ENCODE data around the gene POU2AF1. TPM values are rescaled to one million over a fixed set of nuclear protein-coding genes. Genes with fewer than 3 reads are reported as not detected.

The POU2AF1 gene
- polyA plus RNA-seq, 1 donor from 2014 or later = not detected

DNA sequence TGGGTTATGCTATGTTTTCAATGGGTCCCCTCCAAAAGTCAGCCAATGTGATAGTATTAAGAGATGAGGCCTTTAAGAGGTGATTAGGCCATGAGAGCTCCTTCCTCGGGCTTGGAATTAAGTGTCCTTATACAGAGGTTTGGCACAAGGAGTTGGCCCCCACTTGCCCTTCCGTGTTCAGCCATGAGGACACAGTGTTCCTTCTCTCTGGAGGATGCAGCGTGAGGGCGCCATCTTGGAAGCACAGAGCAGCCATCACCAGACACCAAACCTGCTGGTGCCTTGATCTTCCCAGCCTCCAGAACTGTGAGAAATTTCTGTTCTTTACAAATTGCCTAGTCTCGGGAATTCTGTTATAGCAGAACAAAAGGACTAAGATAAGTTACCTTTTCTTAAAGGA is 53.8 kb downstream of the POU2AF1 start:
- H4K20me1 ChIP-seq (ENCODE audit: insufficient read depth) = no peaks in the 10 kb centered on the region
- H3K79me2 ChIP-seq (replicated peaks; ENCODE audit: insufficient read depth, low read length) = no peaks in the 10 kb centered on the region
- H3K9me3 ChIP-seq (ENCODE audit: low read length) = no peaks in the 10 kb centered on the region
- no peak overlapping the region for H3K9ac ChIP-seq (ENCODE audit: low read length)
- H3K9me2 ChIP-seq (ENCODE audit: insufficient read depth, low read length) = no peaks in the 10 kb centered on the region
- H2AFZ ChIP-seq (ENCODE audit: low read depth, low read length) = no peak overlapping the region
- no peaks in the 10 kb centered on the region for H3K27me3 ChIP-seq (ENCODE audit: insufficient read depth, low read depth, low read length)
- TF ChIP-seq, protein P1, sequence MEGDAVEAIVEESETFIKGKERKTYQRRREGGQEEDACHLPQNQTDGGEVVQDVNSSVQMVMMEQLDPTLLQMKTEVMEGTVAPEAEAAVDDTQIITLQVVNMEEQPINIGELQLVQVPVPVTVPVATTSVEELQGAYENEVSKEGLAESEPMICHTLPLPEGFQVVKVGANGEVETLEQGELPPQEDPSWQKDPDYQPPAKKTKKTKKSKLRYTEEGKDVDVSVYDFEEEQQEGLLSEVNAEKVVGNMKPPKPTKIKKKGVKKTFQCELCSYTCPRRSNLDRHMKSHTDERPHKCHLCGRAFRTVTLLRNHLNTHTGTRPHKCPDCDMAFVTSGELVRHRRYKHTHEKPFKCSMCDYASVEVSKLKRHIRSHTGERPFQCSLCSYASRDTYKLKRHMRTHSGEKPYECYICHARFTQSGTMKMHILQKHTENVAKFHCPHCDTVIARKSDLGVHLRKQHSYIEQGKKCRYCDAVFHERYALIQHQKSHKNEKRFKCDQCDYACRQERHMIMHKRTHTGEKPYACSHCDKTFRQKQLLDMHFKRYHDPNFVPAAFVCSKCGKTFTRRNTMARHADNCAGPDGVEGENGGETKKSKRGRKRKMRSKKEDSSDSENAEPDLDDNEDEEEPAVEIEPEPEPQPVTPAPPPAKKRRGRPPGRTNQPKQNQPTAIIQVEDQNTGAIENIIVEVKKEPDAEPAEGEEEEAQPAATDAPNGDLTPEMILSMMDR (IDR thresholded peaks at IDR 0.05; ENCODE audit: poor library complexity, severe bottlenecking) = no peak
- TF ChIP-seq EP300 (conservative IDR thresholded peaks at IDR 0.05; ENCODE audit: poor library complexity, severe bottlenecking) = no peak
- TF ChIP-seq SMC3 (conservative IDR thresholded peaks at IDR 0.05; ENCODE audit: poor library complexity) = no peak
- TF ChIP-seq MXI1 (conservative IDR thresholded peaks at IDR 0.05; ENCODE audit: poor library complexity, severe bottlenecking) = no peak
- no peak for TF ChIP-seq EZH2 (IDR thresholded peaks at IDR 0.05; ENCODE audit: borderline replicate concordance, insufficient read depth, low read length, poor library complexity, severe bottlenecking)
- TF ChIP-seq POLR2AphosphoS5 (IDR thresholded peaks at IDR 0.05) = no peak
- no peak for TF ChIP-seq TAF1 (IDR thresholded peaks at IDR 0.05; ENCODE audit: low read depth)
- TF ChIP-seq, protein P2, sequence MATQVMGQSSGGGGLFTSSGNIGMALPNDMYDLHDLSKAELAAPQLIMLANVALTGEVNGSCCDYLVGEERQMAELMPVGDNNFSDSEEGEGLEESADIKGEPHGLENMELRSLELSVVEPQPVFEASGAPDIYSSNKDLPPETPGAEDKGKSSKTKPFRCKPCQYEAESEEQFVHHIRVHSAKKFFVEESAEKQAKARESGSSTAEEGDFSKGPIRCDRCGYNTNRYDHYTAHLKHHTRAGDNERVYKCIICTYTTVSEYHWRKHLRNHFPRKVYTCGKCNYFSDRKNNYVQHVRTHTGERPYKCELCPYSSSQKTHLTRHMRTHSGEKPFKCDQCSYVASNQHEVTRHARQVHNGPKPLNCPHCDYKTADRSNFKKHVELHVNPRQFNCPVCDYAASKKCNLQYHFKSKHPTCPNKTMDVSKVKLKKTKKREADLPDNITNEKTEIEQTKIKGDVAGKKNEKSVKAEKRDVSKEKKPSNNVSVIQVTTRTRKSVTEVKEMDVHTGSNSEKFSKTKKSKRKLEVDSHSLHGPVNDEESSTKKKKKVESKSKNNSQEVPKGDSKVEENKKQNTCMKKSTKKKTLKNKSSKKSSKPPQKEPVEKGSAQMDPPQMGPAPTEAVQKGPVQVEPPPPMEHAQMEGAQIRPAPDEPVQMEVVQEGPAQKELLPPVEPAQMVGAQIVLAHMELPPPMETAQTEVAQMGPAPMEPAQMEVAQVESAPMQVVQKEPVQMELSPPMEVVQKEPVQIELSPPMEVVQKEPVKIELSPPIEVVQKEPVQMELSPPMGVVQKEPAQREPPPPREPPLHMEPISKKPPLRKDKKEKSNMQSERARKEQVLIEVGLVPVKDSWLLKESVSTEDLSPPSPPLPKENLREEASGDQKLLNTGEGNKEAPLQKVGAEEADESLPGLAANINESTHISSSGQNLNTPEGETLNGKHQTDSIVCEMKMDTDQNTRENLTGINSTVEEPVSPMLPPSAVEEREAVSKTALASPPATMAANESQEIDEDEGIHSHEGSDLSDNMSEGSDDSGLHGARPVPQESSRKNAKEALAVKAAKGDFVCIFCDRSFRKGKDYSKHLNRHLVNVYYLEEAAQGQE (IDR thresholded peaks at IDR 0.05; ENCODE audit: borderline replicate concordance) = no peak
- no peak for TF ChIP-seq RAD21 (conservative IDR thresholded peaks at IDR 0.05)
- no peak overlapping the region for H3K4me3 ChIP-seq (ENCODE audit: low read length)
- no peaks in the 10 kb centered on the region for H3F3A ChIP-seq (ENCODE audit: insufficient read depth, low read length, poor library complexity, severe bottlenecking)
- H3K36me3 ChIP-seq (ENCODE audit: insufficient read depth, low read length) = no peaks in the 10 kb centered on the region
- no peak overlapping the region for H3K4me2 ChIP-seq (ENCODE audit: low read length)
- no peak overlapping the region for H3K27ac ChIP-seq (ENCODE audit: low read length)

DNA sequence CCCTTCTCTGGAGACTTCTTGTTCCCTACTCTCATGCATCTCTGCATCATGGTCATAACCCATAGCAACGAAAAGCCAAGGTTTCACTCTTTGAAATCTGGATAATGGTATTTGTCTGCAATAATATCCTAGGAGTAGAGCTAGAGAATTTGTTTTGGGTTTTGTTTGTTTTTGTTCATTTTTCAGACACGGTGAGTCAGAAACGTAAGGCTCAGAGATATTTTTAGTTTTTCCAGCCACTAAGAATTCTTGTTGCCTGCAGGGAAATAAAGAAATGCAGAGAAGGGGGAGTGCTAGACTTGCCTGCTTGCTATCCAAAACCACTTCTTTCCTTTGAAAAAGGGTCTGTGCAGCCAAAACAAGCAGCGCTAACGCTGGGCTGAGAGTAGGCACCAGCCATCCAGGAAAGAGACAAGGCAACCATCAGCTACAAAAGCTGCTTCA is 54.8 kb downstream of the POU2AF1 start:
- Histone ChIP-seq H3K27ac (ENCODE audit: low read length) (no peak overlapping the region), H3F3A (ENCODE audit: insufficient read depth, low read length, poor library complexity, severe bottlenecking) (no peaks in the 10 kb centered on the region), H3K4me2 (ENCODE audit: low read length) (no peak overlapping the region), H2AFZ (ENCODE audit: low read depth, low read length) (no peak overlapping the region), H3K4me3 (ENCODE audit: low read length) (no peak overlapping the region), H3K9ac (ENCODE audit: low read length) (no peak overlapping the region), H3K9me2 (ENCODE audit: insufficient read depth, low read length) (no peaks in the 10 kb centered on the region), H3K36me3 (ENCODE audit: insufficient read depth, low read length) (no peaks in the 10 kb centered on the region), H4K20me1 (ENCODE audit: insufficient read depth) (no peaks in the 10 kb centered on the region), H3K9me3 (ENCODE audit: low read length) (no peaks in the 10 kb centered on the region), H3K27me3 (ENCODE audit: insufficient read depth, low read depth, low read length) (no peaks in the 10 kb centered on the region), H3K79me2 (replicated peaks; ENCODE audit: insufficient read depth, low read length) (no peaks in the 10 kb centered on the region)
- TF ChIP-seq RAD21 (conservative IDR thresholded peaks at IDR 0.05) (no peak), EZH2 (IDR thresholded peaks at IDR 0.05; ENCODE audit: borderline replicate concordance, insufficient read depth, low read length, poor library complexity, severe bottlenecking) (no peak), EP300 (conservative IDR thresholded peaks at IDR 0.05; ENCODE audit: poor library complexity, severe bottlenecking) (no peak), POLR2AphosphoS5 (IDR thresholded peaks at IDR 0.05) (no peak), TAF1 (IDR thresholded peaks at IDR 0.05; ENCODE audit: low read depth) (no peak), SMC3 (conservative IDR thresholded peaks at IDR 0.05; ENCODE audit: poor library complexity) (no peak)
- TF ChIP-seq, protein P2 (IDR thresholded peaks at IDR 0.05; ENCODE audit: borderline replicate concordance) = no peak
- TF ChIP-seq, protein P1 (IDR thresholded peaks at IDR 0.05; ENCODE audit: poor library complexity, severe bottlenecking) = no peak
